ENCODE results near the gene CXCL14. TPM values are rescaled to one million over a fixed set of nuclear protein-coding genes. Genes with fewer than 3 reads are reported as not detected.

Gene CXCL14
- total and polyA plus RNA-seq, 2 of the 13 experiments (the other 11 are each of a cell fraction or from before 2014, with no cell fraction given) = not detected

DNA sequence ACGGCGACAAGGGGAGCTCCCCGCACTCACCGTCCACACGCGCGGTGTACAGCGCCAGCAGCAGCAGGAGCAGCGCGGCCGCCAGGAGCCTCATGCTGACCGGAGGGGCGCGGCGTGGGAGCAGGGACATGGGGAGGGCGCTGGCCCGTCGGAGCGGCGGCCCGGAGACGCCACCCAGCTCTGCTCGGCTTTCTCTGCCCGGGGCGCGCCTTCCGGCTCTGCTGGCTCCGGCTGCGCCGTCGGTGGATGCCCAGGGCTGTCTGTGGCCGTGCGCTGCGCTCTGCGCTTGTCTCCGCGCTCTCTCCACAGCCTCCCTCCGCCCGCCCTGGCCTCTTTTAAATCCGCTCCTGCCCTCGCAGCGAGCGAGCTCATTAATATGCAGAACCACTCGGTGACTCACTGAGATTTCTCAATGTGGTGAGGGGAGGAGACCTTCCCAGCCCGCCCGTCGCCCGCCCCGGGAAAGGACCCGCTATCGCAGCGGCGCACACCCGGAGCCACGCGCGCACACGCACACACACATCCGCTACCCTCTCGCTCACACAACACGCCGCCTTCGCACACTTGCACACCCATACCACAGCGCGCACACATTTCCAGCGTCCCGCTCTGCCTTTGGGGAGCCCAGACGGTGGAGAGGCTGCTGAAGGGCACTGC lies at the start of gene CXCL14 (continued):
- TF ChIP-seq NPAS2 (CRISPR knock-in tag; IDR thresholded peaks at IDR 0.05; ENCODE audit: borderline replicate concordance) (no peak), ZNF136 (CRISPR knock-in tag; IDR thresholded peaks at IDR 0.05; ENCODE audit: low read depth) (no peak), CHD2 (IDR thresholded peaks at IDR 0.05; ENCODE audit: low read depth, low read length) (no peak)
- TF ChIP-seq, protein P1, sequence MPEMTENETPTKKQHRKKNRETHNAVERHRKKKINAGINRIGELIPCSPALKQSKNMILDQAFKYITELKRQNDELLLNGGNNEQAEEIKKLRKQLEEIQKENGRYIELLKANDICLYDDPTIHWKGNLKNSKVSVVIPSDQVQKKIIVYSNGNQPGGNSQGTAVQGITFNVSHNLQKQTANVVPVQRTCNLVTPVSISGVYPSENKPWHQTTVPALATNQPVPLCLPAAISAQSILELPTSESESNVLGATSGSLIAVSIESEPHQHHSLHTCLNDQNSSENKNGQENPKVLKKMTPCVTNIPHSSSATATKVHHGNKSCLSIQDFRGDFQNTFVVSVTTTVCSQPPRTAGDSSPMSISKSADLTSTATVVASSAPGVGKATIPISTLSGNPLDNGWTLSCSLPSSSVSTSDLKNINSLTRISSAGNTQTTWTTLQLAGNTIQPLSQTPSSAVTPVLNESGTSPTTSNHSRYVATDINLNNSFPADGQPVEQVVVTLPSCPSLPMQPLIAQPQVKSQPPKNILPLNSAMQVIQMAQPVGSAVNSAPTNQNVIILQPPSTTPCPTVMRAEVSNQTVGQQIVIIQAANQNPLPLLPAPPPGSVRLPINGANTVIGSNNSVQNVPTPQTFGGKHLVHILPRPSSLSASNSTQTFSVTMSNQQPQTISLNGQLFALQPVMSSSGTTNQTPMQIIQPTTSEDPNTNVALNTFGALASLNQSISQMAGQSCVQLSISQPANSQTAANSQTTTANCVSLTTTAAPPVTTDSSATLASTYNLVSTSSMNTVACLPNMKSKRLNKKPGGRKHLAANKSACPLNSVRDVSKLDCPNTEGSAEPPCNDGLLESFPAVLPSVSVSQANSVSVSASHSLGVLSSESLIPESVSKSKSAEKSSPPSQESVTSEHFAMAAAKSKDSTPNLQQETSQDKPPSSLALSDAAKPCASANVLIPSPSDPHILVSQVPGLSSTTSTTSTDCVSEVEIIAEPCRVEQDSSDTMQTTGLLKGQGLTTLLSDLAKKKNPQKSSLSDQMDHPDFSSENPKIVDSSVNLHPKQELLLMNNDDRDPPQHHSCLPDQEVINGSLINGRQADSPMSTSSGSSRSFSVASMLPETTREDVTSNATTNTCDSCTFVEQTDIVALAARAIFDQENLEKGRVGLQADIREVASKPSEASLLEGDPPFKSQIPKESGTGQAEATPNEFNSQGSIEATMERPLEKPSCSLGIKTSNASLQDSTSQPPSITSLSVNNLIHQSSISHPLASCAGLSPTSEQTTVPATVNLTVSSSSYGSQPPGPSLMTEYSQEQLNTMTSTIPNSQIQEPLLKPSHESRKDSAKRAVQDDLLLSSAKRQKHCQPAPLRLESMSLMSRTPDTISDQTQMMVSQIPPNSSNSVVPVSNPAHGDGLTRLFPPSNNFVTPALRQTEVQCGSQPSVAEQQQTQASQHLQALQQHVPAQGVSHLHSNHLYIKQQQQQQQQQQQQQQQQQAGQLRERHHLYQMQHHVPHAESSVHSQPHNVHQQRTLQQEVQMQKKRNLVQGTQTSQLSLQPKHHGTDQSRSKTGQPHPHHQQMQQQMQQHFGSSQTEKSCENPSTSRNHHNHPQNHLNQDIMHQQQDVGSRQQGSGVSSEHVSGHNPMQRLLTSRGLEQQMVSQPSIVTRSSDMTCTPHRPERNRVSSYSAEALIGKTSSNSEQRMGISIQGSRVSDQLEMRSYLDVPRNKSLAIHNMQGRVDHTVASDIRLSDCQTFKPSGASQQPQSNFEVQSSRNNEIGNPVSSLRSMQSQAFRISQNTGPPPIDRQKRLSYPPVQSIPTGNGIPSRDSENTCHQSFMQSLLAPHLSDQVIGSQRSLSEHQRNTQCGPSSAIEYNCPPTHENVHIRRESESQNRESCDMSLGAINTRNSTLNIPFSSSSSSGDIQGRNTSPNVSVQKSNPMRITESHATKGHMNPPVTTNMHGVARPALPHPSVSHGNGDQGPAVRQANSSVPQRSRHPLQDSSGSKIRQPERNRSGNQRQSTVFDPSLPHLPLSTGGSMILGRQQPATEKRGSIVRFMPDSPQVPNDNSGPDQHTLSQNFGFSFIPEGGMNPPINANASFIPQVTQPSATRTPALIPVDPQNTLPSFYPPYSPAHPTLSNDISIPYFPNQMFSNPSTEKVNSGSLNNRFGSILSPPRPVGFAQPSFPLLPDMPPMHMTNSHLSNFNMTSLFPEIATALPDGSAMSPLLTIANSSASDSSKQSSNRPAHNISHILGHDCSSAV (CRISPR knock-in tag; IDR thresholded peaks at IDR 0.05; ENCODE audit: borderline replicate concordance) = no peak

All from HepG2 (cell line).